Peyer's patch (tissue), 4 donors: ENCODE measurements around the gene HAPLN1.

ENCODE experiments used
- POLR2A ChIP-seq, 2 donors: fragments of 450-650 bp; IDR thresholded peaks; one replicate each; pipeline ENCODE4 v1.5.1; 2017; ENCODE audit warnings: antibody characterized with exemption in 2 of 2, mild to moderate bottlenecking in 2 of 2, moderate library complexity in 2 of 2
- TF ChIP-seq, protein P1 (sequence below), 6 experiments: fragments of 450-650 bp in 4 of 6; fragments of 200-600 bp in 2 of 6; sonication (generic) in 1 of 6; IDR thresholded peaks; one replicate each; pipeline ENCODE4 v1.5.1; 2017 to 2019; ENCODE audit warnings: antibody characterized with exemption in 6 of 6, mild to moderate bottlenecking in 3 of 6, moderate library complexity in 1 of 6

DNA sequence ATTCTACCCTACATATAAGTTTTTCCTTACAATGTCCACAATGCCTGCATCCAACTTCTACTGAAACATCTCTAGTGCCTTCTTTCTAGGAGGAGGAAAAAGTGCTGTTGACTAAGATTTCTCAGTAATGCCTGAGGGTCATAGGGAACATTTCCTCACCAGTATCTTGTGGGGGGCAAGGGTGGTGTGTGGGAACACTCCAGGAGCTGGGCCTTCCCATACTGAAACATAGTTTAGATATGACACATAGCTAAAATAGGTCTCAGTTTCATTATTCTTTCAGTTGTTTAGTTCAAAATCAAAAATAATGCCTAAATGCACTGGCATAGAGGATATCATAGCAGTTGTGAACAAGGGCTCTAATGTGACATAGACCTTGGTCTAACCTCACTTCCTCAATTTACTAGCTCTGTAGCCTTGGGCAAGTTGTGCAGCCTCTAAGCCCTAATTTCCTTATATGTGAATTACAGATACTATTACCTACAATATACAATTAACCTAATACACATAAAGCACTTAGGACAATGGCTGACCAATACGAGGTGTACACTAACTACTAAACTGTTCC lies 66.1 kb downstream of the HAPLN1 start:
- TF ChIP-seq POLR2A (IDR thresholded peaks at IDR 0.05) = no peak
- TF ChIP-seq, protein P1, sequence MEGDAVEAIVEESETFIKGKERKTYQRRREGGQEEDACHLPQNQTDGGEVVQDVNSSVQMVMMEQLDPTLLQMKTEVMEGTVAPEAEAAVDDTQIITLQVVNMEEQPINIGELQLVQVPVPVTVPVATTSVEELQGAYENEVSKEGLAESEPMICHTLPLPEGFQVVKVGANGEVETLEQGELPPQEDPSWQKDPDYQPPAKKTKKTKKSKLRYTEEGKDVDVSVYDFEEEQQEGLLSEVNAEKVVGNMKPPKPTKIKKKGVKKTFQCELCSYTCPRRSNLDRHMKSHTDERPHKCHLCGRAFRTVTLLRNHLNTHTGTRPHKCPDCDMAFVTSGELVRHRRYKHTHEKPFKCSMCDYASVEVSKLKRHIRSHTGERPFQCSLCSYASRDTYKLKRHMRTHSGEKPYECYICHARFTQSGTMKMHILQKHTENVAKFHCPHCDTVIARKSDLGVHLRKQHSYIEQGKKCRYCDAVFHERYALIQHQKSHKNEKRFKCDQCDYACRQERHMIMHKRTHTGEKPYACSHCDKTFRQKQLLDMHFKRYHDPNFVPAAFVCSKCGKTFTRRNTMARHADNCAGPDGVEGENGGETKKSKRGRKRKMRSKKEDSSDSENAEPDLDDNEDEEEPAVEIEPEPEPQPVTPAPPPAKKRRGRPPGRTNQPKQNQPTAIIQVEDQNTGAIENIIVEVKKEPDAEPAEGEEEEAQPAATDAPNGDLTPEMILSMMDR (IDR thresholded peaks at IDR 0.05) = no peak
